Fibroblast of the aortic adventitia (primary cell): ENCODE results near the gene L3MBTL4. TPM values are rescaled to one million over a fixed set of nuclear protein-coding genes. Genes with fewer than 3 reads are reported as not detected.
A peak's percentile ranks its signal among the peaks of the same experiment; 100 is the strongest.

Experiments used
- DNase-seq: peaks from one replicate; pipeline ENCODE4 v3.0.0-alpha.2; 2010; ENCODE audit warnings: low read depth
- H3K4me3 ChIP-seq: 2 replicates; pipeline ENCODE4 v1.5.1; 2011; ENCODE audit warnings: low read depth, mild to moderate bottlenecking, control low read depth, low read length, moderate library complexity
- CTCF ChIP-seq: IDR thresholded peaks from 2 replicates; pipeline ENCODE4 v1.5.1; 2011; ENCODE audit warnings: mild to moderate bottlenecking, low read length, control low read depth, inconsistent platforms; ENCODE audit not compliant: insufficient read depth
- total RNA-seq: library from RNA; depleted of rRNA; stranded (reverse); fragments of >200 nt; gene quantifications from 2 replicates; pipeline ENCODE4 v1.2.3, GENCODE V29; 2012; ENCODE audit warnings: low replicate concordance

L3MBTL4 gene
- total RNA-seq, 1 donor: not detected

GRCh38 chr18:5955861-5956260 lies 458.9 kb downstream of the L3MBTL4 start:
- no peak for TF ChIP-seq CTCF
- no peak overlapping the region for H3K4me3 ChIP-seq
- DNase-seq: no peak

- no peak overlapping the region for H3K4me3 ChIP-seq
- DNase-seq: no peak
These were observed 463.1 kb downstream of the L3MBTL4 start for GRCh38 chr18:5951515-5952091.

GRCh38 chr18:5948781-5949180 lies 465.9 kb downstream of the L3MBTL4 start:
- H3K4me3 ChIP-seq: no peak overlapping the region
- TF ChIP-seq CTCF: no peak
- DNase-seq: no peak

More at GRCh38 chr18:5951515-5952091, 463.1 kb downstream of the L3MBTL4 start:
- TF ChIP-seq CTCF: no peak

- TF ChIP-seq CTCF: no peak
- no peak overlapping the region for H3K4me3 ChIP-seq
- DNase-seq: no peak
These were observed 466.5 kb downstream of the L3MBTL4 start for GRCh38 chr18:5948237-5948636.

GRCh38 chr18:5944448-5944847 lies 470.3 kb downstream of the L3MBTL4 start:
- no peak for DNase-seq
- H3K4me3 ChIP-seq: no peak overlapping the region
- no peak for TF ChIP-seq CTCF

- H3K4me3 ChIP-seq: no peak overlapping the region
- peak; percentile 17 for DNase-seq
These were observed 471.2 kb downstream of the L3MBTL4 start for GRCh38 chr18:5943514-5943913.

More at GRCh38 chr18:5943514-5943913, 471.2 kb downstream of the L3MBTL4 start:
- no peak for TF ChIP-seq CTCF
